Panc1 (cell line): ENCODE results near the gene SCRN1.

Source experiments
- CTCF ChIP-seq: fragments of 450-650 bp; IDR thresholded peaks from 2 replicates; pipeline ENCODE4 v1.5.1; 2017; ENCODE audit warnings: mild to moderate bottlenecking
- SIN3A ChIP-seq: IDR thresholded peaks from 2 replicates; pipeline ENCODE4 v1.6.1; 2012; ENCODE audit warnings: low read depth, mild to moderate bottlenecking, low read length, moderate library complexity, borderline replicate concordance; ENCODE audit not compliant: insufficient read depth

GRCh38 chr7:30019960-30020359 lies 30.4 kb upstream of the SCRN1 start:
- TF ChIP-seq CTCF (no peak), SIN3A (no peak)
